ENCODE measurements around the gene PPEF1. TPM values are rescaled to one million over a fixed set of nuclear protein-coding genes. Genes with fewer than 3 reads are reported as not detected.

PPEF1 gene
- total and polyA plus RNA-seq, 2 experiments from 2014 or later, result 0.76 TPM; not detected in 1

- no peaks in the 10 kb centered on the region for H3K36me3 Mint-ChIP-seq (ENCODE audit: low read depth)
- Histone ChIP-seq H3K4me3 (no peak overlapping the region), H3K4me1 (ENCODE audit: insufficient read depth) (no peaks in the 10 kb centered on the region), H4K20me1 (replicated peaks; ENCODE audit: insufficient read depth) (no peaks in the 10 kb centered on the region), H3K27me3 (ENCODE audit: insufficient read depth) (no peaks in the 10 kb centered on the region), H3K27ac (ENCODE audit: low read depth) (no peak overlapping the region), H3K4me2 (no peak overlapping the region), H2AFZ (no peak overlapping the region), H3K9me2 (ENCODE audit: insufficient read depth) (no peaks in the 10 kb centered on the region), H3K79me2 (replicated peaks; ENCODE audit: insufficient read depth) (no peaks in the 10 kb centered on the region), H3K36me3 (ENCODE audit: insufficient read depth) (no peaks in the 10 kb centered on the region), H3F3A (replicated peaks; ENCODE audit: low read depth) (no peaks in the 10 kb centered on the region)
- no peak overlapping the region for H3K4me3 Mint-ChIP-seq
- no peak for DNase-seq (ENCODE audit: low spot score)
- H3K4me1 Mint-ChIP-seq, result peaks cover 6% of the 10 kb centered on the region
- H3K27ac Mint-ChIP-seq, result no peak overlapping the region
- peaks cover 3% of the 10 kb centered on the region for H3K27me3 Mint-ChIP-seq (ENCODE audit: insufficient read depth, low read depth, poor library complexity)
- H3K9me3 Mint-ChIP-seq, result no peaks in the 10 kb centered on the region
- no peak for TF ChIP-seq EZH2phosphoT487 (IDR thresholded peaks at IDR 0.05; ENCODE audit: unreplicated experiment)
- no peak for TF ChIP-seq EZH2 (IDR thresholded peaks at IDR 0.05; ENCODE audit: low read depth, unreplicated experiment)
- TF ChIP-seq JUNB (IDR thresholded peaks at IDR 0.05; ENCODE audit: unreplicated experiment), result no peak
- no peak for TF ChIP-seq STAT1 (IDR thresholded peaks at IDR 0.05; ENCODE audit: unreplicated experiment)
- TF ChIP-seq, protein P1, sequence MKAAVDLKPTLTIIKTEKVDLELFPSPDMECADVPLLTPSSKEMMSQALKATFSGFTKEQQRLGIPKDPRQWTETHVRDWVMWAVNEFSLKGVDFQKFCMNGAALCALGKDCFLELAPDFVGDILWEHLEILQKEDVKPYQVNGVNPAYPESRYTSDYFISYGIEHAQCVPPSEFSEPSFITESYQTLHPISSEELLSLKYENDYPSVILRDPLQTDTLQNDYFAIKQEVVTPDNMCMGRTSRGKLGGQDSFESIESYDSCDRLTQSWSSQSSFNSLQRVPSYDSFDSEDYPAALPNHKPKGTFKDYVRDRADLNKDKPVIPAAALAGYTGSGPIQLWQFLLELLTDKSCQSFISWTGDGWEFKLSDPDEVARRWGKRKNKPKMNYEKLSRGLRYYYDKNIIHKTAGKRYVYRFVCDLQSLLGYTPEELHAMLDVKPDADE (IDR thresholded peaks at IDR 0.05), result no peak
- TF ChIP-seq, protein P2, sequence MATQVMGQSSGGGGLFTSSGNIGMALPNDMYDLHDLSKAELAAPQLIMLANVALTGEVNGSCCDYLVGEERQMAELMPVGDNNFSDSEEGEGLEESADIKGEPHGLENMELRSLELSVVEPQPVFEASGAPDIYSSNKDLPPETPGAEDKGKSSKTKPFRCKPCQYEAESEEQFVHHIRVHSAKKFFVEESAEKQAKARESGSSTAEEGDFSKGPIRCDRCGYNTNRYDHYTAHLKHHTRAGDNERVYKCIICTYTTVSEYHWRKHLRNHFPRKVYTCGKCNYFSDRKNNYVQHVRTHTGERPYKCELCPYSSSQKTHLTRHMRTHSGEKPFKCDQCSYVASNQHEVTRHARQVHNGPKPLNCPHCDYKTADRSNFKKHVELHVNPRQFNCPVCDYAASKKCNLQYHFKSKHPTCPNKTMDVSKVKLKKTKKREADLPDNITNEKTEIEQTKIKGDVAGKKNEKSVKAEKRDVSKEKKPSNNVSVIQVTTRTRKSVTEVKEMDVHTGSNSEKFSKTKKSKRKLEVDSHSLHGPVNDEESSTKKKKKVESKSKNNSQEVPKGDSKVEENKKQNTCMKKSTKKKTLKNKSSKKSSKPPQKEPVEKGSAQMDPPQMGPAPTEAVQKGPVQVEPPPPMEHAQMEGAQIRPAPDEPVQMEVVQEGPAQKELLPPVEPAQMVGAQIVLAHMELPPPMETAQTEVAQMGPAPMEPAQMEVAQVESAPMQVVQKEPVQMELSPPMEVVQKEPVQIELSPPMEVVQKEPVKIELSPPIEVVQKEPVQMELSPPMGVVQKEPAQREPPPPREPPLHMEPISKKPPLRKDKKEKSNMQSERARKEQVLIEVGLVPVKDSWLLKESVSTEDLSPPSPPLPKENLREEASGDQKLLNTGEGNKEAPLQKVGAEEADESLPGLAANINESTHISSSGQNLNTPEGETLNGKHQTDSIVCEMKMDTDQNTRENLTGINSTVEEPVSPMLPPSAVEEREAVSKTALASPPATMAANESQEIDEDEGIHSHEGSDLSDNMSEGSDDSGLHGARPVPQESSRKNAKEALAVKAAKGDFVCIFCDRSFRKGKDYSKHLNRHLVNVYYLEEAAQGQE (IDR thresholded peaks at IDR 0.05; ENCODE audit: unreplicated experiment), result no peak
- TF ChIP-seq CTCF (conservative IDR thresholded peaks at IDR 0.05; ENCODE audit: low read depth in 2 of 2), result no peak
- TF ChIP-seq ZNF331 (CRISPR knock-in tag; IDR thresholded peaks at IDR 0.05; ENCODE audit: low read depth), result no peak
- no peak for TF ChIP-seq CREB1 (CRISPR knock-in tag; IDR thresholded peaks at IDR 0.05; ENCODE audit: low read depth)
- TF ChIP-seq, protein P3, sequence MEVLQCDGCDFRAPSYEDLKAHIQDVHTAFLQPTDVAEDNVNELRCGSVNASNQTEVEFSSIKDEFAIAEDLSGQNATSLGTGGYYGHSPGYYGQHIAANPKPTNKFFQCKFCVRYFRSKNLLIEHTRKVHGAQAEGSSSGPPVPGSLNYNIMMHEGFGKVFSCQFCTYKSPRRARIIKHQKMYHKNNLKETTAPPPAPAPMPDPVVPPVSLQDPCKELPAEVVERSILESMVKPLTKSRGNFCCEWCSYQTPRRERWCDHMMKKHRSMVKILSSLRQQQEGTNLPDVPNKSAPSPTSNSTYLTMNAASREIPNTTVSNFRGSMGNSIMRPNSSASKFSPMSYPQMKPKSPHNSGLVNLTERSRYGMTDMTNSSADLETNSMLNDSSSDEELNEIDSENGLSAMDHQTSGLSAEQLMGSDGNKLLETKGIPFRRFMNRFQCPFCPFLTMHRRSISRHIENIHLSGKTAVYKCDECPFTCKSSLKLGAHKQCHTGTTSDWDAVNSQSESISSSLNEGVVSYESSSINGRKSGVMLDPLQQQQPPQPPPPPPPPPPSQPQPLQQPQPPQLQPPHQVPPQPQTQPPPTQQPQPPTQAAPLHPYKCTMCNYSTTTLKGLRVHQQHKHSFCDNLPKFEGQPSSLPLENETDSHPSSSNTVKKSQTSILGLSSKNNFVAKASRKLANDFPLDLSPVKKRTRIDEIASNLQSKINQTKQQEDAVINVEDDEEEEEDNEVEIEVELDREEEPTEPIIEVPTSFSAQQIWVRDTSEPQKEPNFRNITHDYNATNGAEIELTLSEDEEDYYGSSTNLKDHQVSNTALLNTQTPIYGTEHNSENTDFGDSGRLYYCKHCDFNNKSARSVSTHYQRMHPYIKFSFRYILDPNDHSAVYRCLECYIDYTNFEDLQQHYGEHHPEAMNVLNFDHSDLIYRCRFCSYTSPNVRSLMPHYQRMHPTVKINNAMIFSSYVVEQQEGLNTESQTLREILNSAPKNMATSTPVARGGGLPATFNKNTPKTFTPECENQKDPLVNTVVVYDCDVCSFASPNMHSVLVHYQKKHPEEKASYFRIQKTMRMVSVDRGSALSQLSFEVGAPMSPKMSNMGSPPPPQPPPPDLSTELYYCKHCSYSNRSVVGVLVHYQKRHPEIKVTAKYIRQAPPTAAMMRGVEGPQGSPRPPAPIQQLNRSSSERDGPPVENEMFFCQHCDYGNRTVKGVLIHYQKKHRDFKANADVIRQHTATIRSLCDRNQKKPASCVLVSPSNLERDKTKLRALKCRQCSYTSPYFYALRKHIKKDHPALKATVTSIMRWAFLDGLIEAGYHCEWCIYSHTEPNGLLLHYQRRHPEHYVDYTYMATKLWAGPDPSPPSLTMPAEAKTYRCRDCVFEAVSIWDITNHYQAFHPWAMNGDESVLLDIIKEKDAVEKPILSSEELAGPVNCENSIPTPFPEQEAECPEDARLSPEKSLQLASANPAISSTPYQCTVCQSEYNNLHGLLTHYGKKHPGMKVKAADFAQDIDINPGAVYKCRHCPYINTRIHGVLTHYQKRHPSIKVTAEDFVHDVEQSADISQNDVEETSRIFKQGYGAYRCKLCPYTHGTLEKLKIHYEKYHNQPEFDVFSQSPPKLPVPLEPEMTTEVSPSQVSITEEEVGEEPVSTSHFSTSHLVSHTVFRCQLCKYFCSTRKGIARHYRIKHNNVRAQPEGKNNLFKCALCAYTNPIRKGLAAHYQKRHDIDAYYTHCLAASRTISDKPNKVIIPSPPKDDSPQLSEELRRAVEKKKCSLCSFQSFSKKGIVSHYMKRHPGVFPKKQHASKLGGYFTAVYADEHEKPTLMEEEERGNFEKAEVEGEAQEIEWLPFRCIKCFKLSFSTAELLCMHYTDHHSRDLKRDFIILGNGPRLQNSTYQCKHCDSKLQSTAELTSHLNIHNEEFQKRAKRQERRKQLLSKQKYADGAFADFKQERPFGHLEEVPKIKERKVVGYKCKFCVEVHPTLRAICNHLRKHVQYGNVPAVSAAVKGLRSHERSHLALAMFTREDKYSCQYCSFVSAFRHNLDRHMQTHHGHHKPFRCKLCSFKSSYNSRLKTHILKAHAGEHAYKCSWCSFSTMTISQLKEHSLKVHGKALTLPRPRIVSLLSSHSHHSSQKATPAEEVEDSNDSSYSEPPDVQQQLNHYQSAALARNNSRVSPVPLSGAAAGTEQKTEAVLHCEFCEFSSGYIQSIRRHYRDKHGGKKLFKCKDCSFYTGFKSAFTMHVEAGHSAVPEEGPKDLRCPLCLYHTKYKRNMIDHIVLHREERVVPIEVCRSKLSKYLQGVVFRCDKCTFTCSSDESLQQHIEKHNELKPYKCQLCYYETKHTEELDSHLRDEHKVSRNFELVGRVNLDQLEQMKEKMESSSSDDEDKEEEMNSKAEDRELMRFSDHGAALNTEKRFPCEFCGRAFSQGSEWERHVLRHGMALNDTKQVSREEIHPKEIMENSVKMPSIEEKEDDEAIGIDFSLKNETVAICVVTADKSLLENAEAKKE (CRISPR knock-in tag; IDR thresholded peaks at IDR 0.05), result no peak
- no peak for ATAC-seq
Observed at GRCh38 chrX:18719852-18720251, 12.4 kb downstream of the PPEF1 start.

All from GM23338 (cell line).